ENCODE results near the gene BCAS1.

The BCAS1 gene

DNA sequence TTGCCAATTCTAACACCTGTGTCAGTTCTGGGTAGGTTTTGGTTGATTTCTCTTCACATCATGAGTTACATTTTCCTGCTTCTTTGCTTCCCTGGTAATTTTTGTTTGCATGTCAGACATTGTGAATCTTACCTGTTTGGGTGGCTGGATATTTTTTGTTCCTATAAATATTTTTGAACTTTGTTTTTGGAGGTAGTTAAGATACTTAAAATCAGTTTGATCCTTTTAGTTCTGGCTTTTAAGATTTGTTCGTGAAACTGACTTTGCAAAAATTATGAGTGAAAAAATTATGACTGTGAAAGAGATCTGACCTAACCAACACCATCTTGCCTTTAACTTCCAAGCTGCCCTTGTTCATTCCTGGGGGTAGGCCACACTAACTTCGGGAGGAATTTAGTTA lies 69.5 kb downstream of the BCAS1 start:
- no peaks in the 10 kb centered on the region for H3K79me2 ChIP-seq (ENCODE audit: insufficient read depth, low read length)
- TF ChIP-seq EZH2 (IDR thresholded peaks at IDR 0.05; ENCODE audit: borderline replicate concordance, low read depth, low read length, severe bottlenecking) (no peak), CTCF (IDR thresholded peaks at IDR 0.05; ENCODE audit: borderline replicate concordance, extremely low read depth, low read length, poor library complexity, severe bottlenecking) (no peak)
- no peaks in the 10 kb centered on the region for H3K36me3 ChIP-seq (ENCODE audit: insufficient read depth, low read length)
- peaks cover 8% of the 10 kb centered on the region for H3K27me3 ChIP-seq (ENCODE audit: insufficient read depth, low read length, poor library complexity)
- H3K27ac ChIP-seq (ENCODE audit: low read length), result no peak overlapping the region
- H4K20me1 ChIP-seq (ENCODE audit: insufficient read depth, low read length), result no peaks in the 10 kb centered on the region
- no peak overlapping the region for H3K4me2 ChIP-seq (ENCODE audit: insufficient read depth, low read length)
- H3K9ac ChIP-seq (ENCODE audit: low read depth, low read length), result no peak overlapping the region
- no peak overlapping the region for H3K4me3 ChIP-seq (ENCODE audit: low read depth in 1 of 2, low read length in 2 of 2)
- ATAC-seq (ENCODE audit: insufficient read depth, low read depth) (no peak), DNase-seq (no peak)
- H3K9me3 ChIP-seq (ENCODE audit: insufficient read depth, low read length, severe bottlenecking), result peaks cover 5% of the 10 kb centered on the region
- H3K4me1 ChIP-seq (ENCODE audit: insufficient read depth, low read length), result no peaks in the 10 kb centered on the region
- no peak overlapping the region for H2AFZ ChIP-seq (ENCODE audit: low read depth, low read length)

DNA sequence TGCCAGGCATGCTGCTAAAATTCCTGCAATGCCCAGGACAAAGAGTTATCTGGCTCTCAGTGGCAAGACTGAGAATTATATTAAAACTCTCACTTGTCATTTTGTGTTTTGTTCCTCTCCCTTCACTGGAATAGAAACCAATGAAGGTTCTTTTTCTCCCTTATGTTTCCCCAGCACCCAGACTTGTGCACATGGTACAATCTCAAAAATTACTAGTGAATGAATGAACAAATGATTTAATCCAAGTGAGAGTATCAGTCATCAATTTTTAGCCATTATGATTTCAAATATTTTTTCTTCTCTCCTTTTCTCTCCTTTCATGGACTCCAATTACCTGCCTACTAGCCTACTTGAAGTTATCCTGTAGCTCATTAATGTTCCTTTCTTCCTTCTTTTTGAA lies 70.1 kb downstream of the BCAS1 start:
- ATAC-seq (ENCODE audit: insufficient read depth, low read depth), result no peak
- H3K4me1 ChIP-seq (ENCODE audit: insufficient read depth, low read length), result no peaks in the 10 kb centered on the region
- peaks cover 5% of the 10 kb centered on the region for H3K9me3 ChIP-seq (ENCODE audit: insufficient read depth, low read length, severe bottlenecking)
- no peak overlapping the region for H3K4me3 ChIP-seq (ENCODE audit: low read depth in 1 of 2, low read length in 2 of 2)
- TF ChIP-seq EZH2 (IDR thresholded peaks at IDR 0.05; ENCODE audit: borderline replicate concordance, low read depth, low read length, severe bottlenecking) (no peak), CTCF (IDR thresholded peaks at IDR 0.05; ENCODE audit: borderline replicate concordance, extremely low read depth, low read length, poor library complexity, severe bottlenecking) (no peak)
- no peak overlapping the region for H3K9ac ChIP-seq (ENCODE audit: low read depth, low read length)
- H3K36me3 ChIP-seq (ENCODE audit: insufficient read depth, low read length), result no peaks in the 10 kb centered on the region
- H3K27me3 ChIP-seq (ENCODE audit: insufficient read depth, low read length, poor library complexity), result peaks cover 8% of the 10 kb centered on the region
- H3K79me2 ChIP-seq (ENCODE audit: insufficient read depth, low read length), result no peaks in the 10 kb centered on the region
- no peak overlapping the region for H3K4me2 ChIP-seq (ENCODE audit: insufficient read depth, low read length)
- no peak for DNase-seq
- no peaks in the 10 kb centered on the region for H4K20me1 ChIP-seq (ENCODE audit: insufficient read depth, low read length)
- no peak overlapping the region for H3K27ac ChIP-seq (ENCODE audit: low read length)
- no peak overlapping the region for H2AFZ ChIP-seq (ENCODE audit: low read depth, low read length)

DNA sequence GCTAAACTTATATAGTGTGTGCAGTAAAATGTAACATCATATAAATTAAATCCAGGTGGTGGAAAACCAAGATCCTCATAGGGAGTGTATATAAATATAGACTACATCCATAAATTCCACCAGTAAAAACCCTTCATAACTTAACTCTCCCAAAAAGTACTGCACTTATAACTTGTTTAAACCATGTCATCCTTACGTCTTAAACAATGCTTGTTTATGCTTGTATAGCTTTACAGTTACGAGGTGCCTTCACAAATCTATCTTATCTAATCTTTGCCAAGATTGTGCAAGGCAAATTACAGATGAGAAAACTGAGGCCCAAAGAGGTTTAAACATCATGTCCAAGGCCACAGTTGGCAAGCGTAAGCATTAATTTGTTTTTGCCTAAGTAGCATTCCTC lies 71.3 kb downstream of the BCAS1 start:
- Histone ChIP-seq H3K4me1 (ENCODE audit: insufficient read depth, low read length) (no peaks in the 10 kb centered on the region), H3K9ac (ENCODE audit: low read depth, low read length) (no peak overlapping the region), H2AFZ (ENCODE audit: low read depth, low read length) (no peak overlapping the region), H3K9me3 (ENCODE audit: insufficient read depth, low read length, severe bottlenecking) (peaks cover 5% of the 10 kb centered on the region), H3K36me3 (ENCODE audit: insufficient read depth, low read length) (no peaks in the 10 kb centered on the region), H4K20me1 (ENCODE audit: insufficient read depth, low read length) (no peaks in the 10 kb centered on the region), H3K79me2 (ENCODE audit: insufficient read depth, low read length) (no peaks in the 10 kb centered on the region), H3K27ac (ENCODE audit: low read length) (no peak overlapping the region), H3K27me3 (ENCODE audit: insufficient read depth, low read length, poor library complexity) (peaks cover 5% of the 10 kb centered on the region), H3K4me3 (ENCODE audit: low read depth in 1 of 2, low read length in 2 of 2) (no peak overlapping the region), H3K4me2 (ENCODE audit: insufficient read depth, low read length) (no peak overlapping the region)
- ATAC-seq (ENCODE audit: insufficient read depth, low read depth) (no peak), DNase-seq (no peak)
- no peak for TF ChIP-seq CTCF (IDR thresholded peaks at IDR 0.05; ENCODE audit: borderline replicate concordance, extremely low read depth, low read length, poor library complexity, severe bottlenecking)
- TF ChIP-seq EZH2 (IDR thresholded peaks at IDR 0.05; ENCODE audit: borderline replicate concordance, low read depth, low read length, severe bottlenecking), result no peak

Data from DND-41 (cell line).